Mesothelial cell of epicardium (in vitro differentiated cells): ENCODE data around the gene CNPY3. TPM values are rescaled to one million over a fixed set of nuclear protein-coding genes. Genes with fewer than 3 reads are reported as not detected.

Experiments used
- DNase-seq, 2 experiments: peaks; one replicate each; pipeline ENCODE4 v3.0.0; 2021; ENCODE audit warnings: low spot score in 2 of 2; ENCODE audit not compliant: unreplicated experiment in 2 of 2
- H3K27ac Mint-ChIP-seq: 2 replicates; pipeline ENCODE4 v1.8.0; 2021; ENCODE audit warnings: mixed read lengths
- H3K27me3 Mint-ChIP-seq: 2 replicates; pipeline ENCODE4 v1.8.0; 2021; ENCODE audit warnings: low read depth, mixed read lengths
- H3K36me3 Mint-ChIP-seq: 2 replicates; pipeline ENCODE4 v1.8.0; 2021; ENCODE audit warnings: mixed read lengths
- H3K4me1 Mint-ChIP-seq: 2 replicates; pipeline ENCODE4 v1.8.0; 2021; ENCODE audit warnings: mixed read lengths
- H3K4me3 Mint-ChIP-seq: 2 replicates; pipeline ENCODE4 v1.8.0; 2021; ENCODE audit warnings: mild to moderate bottlenecking, moderate library complexity, mixed read lengths
- H3K9me3 Mint-ChIP-seq: 2 replicates; pipeline ENCODE4 v1.8.0; 2021; ENCODE audit warnings: mixed read lengths
- CTCF ChIP-seq: fragments of 200-600 bp; sonication (generic); IDR thresholded peaks from one replicate; pipeline ENCODE4 v1.5.0; 2021; ENCODE audit warnings: antibody characterized with exemption; ENCODE audit not compliant: unreplicated experiment
- total RNA-seq: library from RNA; stranded (reverse); gene quantifications from 3 replicates; pipeline ENCODE4 v1.2.1, GENCODE V29; 2021

Gene CNPY3
- total RNA-seq, 1 donor from 2014 or later: 61.6 TPM

GRCh38 chr6:42988486-42989020, 59.3 kb downstream of the CNPY3 start:
- Mint-ChIP-seq H3K27me3 (no peaks in the 10 kb centered on the region), H3K36me3 (peaks cover 19% of the 10 kb centered on the region), H3K27ac (no peak overlapping the region), H3K4me3 (no peak overlapping the region), H3K4me1 (peaks cover 27% of the 10 kb centered on the region), H3K9me3 (no peaks in the 10 kb centered on the region)
- TF ChIP-seq CTCF: no peak
- DNase-seq: no peak

Other genes starting within 250 kb of the CNPY3 start
- gene PRPH2, start 206.9 kb upstream of the CNPY3 start, total RNA-seq: 0.11 to 0.16 TPM (median 0.11 TPM) in 3 replicates
- gene TBCC, start 183.4 kb upstream of the CNPY3 start, total RNA-seq: 19.5 to 21.2 TPM (median 20.3 TPM) in 3 replicates
- 12.5 to 13.2 TPM (median 12.7 TPM) in 3 replicates for gene BICRAL, start 147.4 kb upstream of the CNPY3 start, total RNA-seq
- gene RPL7L1, start 49.9 kb upstream of the CNPY3 start, total RNA-seq: 89.2 to 90.6 TPM (median 90.1 TPM) in 3 replicates
- not detected in 3 replicates for gene PTCRA, start 13.4 kb upstream of the CNPY3 start, total RNA-seq
- gene GNMT, start 31.3 kb downstream of the CNPY3 start, total RNA-seq: 1.2 to 1.7 TPM (median 1.4 TPM) in 3 replicates
- gene PEX6, start 49.7 kb downstream of the CNPY3 start, total RNA-seq: 31.2 to 32.9 TPM (median 32.3 TPM) in 3 replicates
- gene PPP2R5D, start 55.1 kb downstream of the CNPY3 start, total RNA-seq: 45.1 to 46.3 TPM (median 46.2 TPM) in 3 replicates
- gene MEA1, start 84.5 kb downstream of the CNPY3 start, total RNA-seq: 56.3 to 64.2 TPM (median 60.1 TPM) in 3 replicates
- gene KLHDC3, start 84.8 kb downstream of the CNPY3 start, total RNA-seq: 88.3 to 97.3 TPM (median 95.1 TPM) in 3 replicates
- 44.2 to 45.9 TPM (median 45.1 TPM) in 3 replicates for gene RRP36, start 92.1 kb downstream of the CNPY3 start, total RNA-seq
- gene CUL7, start 124.4 kb downstream of the CNPY3 start, total RNA-seq: 88.0 to 90.9 TPM (median 90.6 TPM) in 3 replicates
- 50.5 to 55.5 TPM (median 54.9 TPM) in 3 replicates for gene MRPL2, start 130.0 kb downstream of the CNPY3 start, total RNA-seq
- 61.9 to 69.2 TPM (median 69.0 TPM) in 3 replicates for gene KLC4, start 130.2 kb downstream of the CNPY3 start, total RNA-seq
- gene PTK7, start 146.8 kb downstream of the CNPY3 start, total RNA-seq: 303 to 313 TPM (median 308 TPM) in 3 replicates
- 52.0 to 52.8 TPM (median 52.2 TPM) in 3 replicates for gene SRF, start 241.8 kb downstream of the CNPY3 start, total RNA-seq